Endothelial cell of umbilical vein (primary cell): ENCODE measurements around the gene NAA30. TPM values are rescaled to one million over a fixed set of nuclear protein-coding genes. Genes with fewer than 3 reads are reported as not detected.

Source experiments
- BruUV-seq: library from RNA; stranded (reverse); fragments of 400-500 nt; replicated peaks from 2 replicates; lab custom pipeline; 2021; lab: Mats Ljungman, UMichigan
- CTCF ChIA-PET: fragments of 300-600, 350-600 bp; sonication (Branson Sonifier 250); formaldehyde crosslinking; loops from one replicate; lab custom pipeline; 2021; ENCODE audit warnings: antibody characterized with exemption, inconsistent platforms; lab: Charles Lee
- POLR2A ChIA-PET: fragments of 300-600, 350-600 bp; sonication (Branson Sonifier 250); formaldehyde crosslinking; loops from one replicate; lab custom pipeline; 2021; ENCODE audit warnings: antibody characterized with exemption, inconsistent platforms; lab: Charles Lee
- DNase-seq: peaks from one replicate; pipeline ENCODE4 v3.0.0-alpha.2; 2011; ENCODE audit warnings: low read depth, low spot score
- FAIRE-seq: peaks from 2 replicates; lab custom pipeline; 2011; peaks lifted over from hg19 to GRCh38; lab: Jason Lieb, UNC
- H2AFZ ChIP-seq: 2 replicates; pipeline ENCODE4 v1.6.0; 2012; ENCODE audit warnings: low read depth, low read length, control low read depth, inconsistent platforms
- H3K27ac ChIP-seq: 2 replicates; pipeline ENCODE4 v1.5.1; 2011; ENCODE audit warnings: low read depth, mild to moderate bottlenecking, control low read depth, low read length, moderate library complexity; ENCODE audit not compliant: insufficient read depth
- H3K27me3 ChIP-seq, 2 experiments: 2 replicates each; pipeline versions ENCODE4 v1.6.0 to v1.6.1; 2011; ENCODE audit warnings: low read length in 2 of 2, mixed read lengths in 1 of 2; ENCODE audit not compliant: control insufficient read depth in 2 of 2, insufficient read depth in 2 of 2
- H3K36me3 ChIP-seq, 2 experiments: 2 replicates in 1 of 2; 3 replicates in 1 of 2; pipeline ENCODE4 v1.5.1; 2011; ENCODE audit warnings: low read length in 2 of 2, mild to moderate bottlenecking in 1 of 2, moderate library complexity in 1 of 2; ENCODE audit not compliant: control insufficient read depth in 2 of 2, insufficient read depth in 2 of 2; ENCODE audit errors: extremely low read depth in 1 of 2
- H3K4me1 ChIP-seq: 3 replicates; pipeline ENCODE4 v1.5.1; 2011; ENCODE audit warnings: mild to moderate bottlenecking, low read length; ENCODE audit not compliant: control insufficient read depth, insufficient read depth; ENCODE audit errors: extremely low read depth
- H3K4me2 ChIP-seq: 2 replicates; pipeline ENCODE4 v1.6.1; 2011; ENCODE audit warnings: low read length, control low read depth, mixed read lengths; ENCODE audit not compliant: insufficient read depth
- H3K4me3 ChIP-seq, 3 experiments: fragments of 200-600 bp in 1 of 3; sonication (generic), shearing (Covaris generic) in 1 of 3; replicated peaks in 1 of 3; 2 replicates each; pipeline ENCODE4 v1.5.1; 2011 to 2016; ENCODE audit warnings: control low read depth in 3 of 3, low read length in 3 of 3, mild to moderate bottlenecking in 2 of 3, inconsistent platforms in 1 of 3, low read depth in 1 of 3, moderate library complexity in 1 of 3; ENCODE audit not compliant: insufficient read depth in 1 of 3
- H3K79me2 ChIP-seq: 2 replicates; pipeline ENCODE4 v1.6.0; 2012; ENCODE audit warnings: low read length, inconsistent platforms; ENCODE audit not compliant: control insufficient read depth, insufficient read depth
- H3K9ac ChIP-seq: replicated peaks from 2 replicates; pipeline ENCODE3; 2011; ENCODE audit warnings: low read length, control low read depth; ENCODE audit not compliant: insufficient read depth; ENCODE audit errors: extremely low read depth
- H3K9me1 ChIP-seq: replicated peaks from 3 replicates; pipeline ENCODE4 v1.6.0; 2011; ENCODE audit warnings: mild to moderate bottlenecking, low read length; ENCODE audit not compliant: control insufficient read depth, insufficient read depth; ENCODE audit errors: extremely low read depth
- H3K9me3 ChIP-seq: replicated peaks from 2 replicates; pipeline ENCODE4 v1.5.1; 2012; ENCODE audit warnings: low read length, inconsistent platforms; ENCODE audit not compliant: control insufficient read depth, insufficient read depth
- H4K20me1 ChIP-seq: replicated peaks from 2 replicates; pipeline ENCODE3; 2011; ENCODE audit warnings: mild to moderate bottlenecking, low read length; ENCODE audit not compliant: control insufficient read depth, insufficient read depth; ENCODE audit errors: extremely low read depth
- EZH2 ChIP-seq: IDR thresholded peaks from 2 replicates; pipeline ENCODE4 v1.6.1; 2012; ENCODE audit warnings: borderline replicate concordance, low read depth, mild to moderate bottlenecking, moderate library complexity, low read length, inconsistent platforms; ENCODE audit not compliant: severe bottlenecking
- FOS ChIP-seq: IDR thresholded peaks from 2 replicates; pipeline ENCODE4 v1.6.1; 2011; ENCODE audit warnings: mild to moderate bottlenecking, low read length, moderate library complexity, borderline replicate concordance; ENCODE audit not compliant: insufficient read depth
- GATA2 ChIP-seq: IDR thresholded peaks from 2 replicates; pipeline ENCODE4 v1.7.0; 2011; ENCODE audit warnings: low read depth, mild to moderate bottlenecking, moderate library complexity, mixed read lengths, low read length; ENCODE audit not compliant: insufficient read length, insufficient read depth
- JUN ChIP-seq: IDR thresholded peaks from 2 replicates; pipeline ENCODE4 v1.6.1; 2011; ENCODE audit warnings: borderline replicate concordance, low read depth; ENCODE audit not compliant: insufficient read length, insufficient read depth
- MYC ChIP-seq: IDR thresholded peaks from one replicate; pipeline ENCODE4 v1.6.1; 2011; ENCODE audit warnings: mild to moderate bottlenecking, low read depth, low read length
- POLR2A ChIP-seq: IDR thresholded peaks from 2 replicates; pipeline ENCODE4 v1.6.1; 2012; ENCODE audit warnings: low read depth, mild to moderate bottlenecking, control low read depth, low read length
- POLR2AphosphoS5 ChIP-seq: IDR thresholded peaks from 2 replicates; pipeline ENCODE4 v1.6.1; 2012; ENCODE audit warnings: low read depth, mild to moderate bottlenecking, control low read depth, low read length, moderate library complexity; ENCODE audit not compliant: insufficient read depth
- dilution Hi-C: fragments of 300-500 bp; cut with MboI; formaldehyde crosslinking; loops from one replicate; pipeline ENCODE4 v1.15.0; 2019; ENCODE audit warnings: low sequenced_read_pairs; ENCODE audit not compliant: extremely low pct_ligation_motif_present
- intact Hi-C: fragments of 100-400 bp; cut with micrococcal nuclease; formaldehyde crosslinking; loops from one replicate; pipeline ENCODE4 v1.10.0; 2022
- polyA plus RNA-seq, 4 experiments: library from polyadenylated mRNA; depleted of rRNA in 3 of 4; stranded (reverse) in 3 of 4; unstranded in 1 of 4; fragments of >200 nt; gene quantifications; 2 replicates each; pipeline versions ENCODE4 v1.2.1 to v1.2.3, GENCODE V29; 2011 to 2012; ENCODE audit warnings: missing spikeins in 1 of 4
- total RNA-seq: library from RNA; stranded (reverse); gene quantifications from 2 replicates; pipeline ENCODE4 v1.2.3, GENCODE V29; 2021
- TF ChIP-seq, protein P1 (sequence below): IDR thresholded peaks from 2 replicates; pipeline ENCODE4 v1.6.1; 2011; ENCODE audit not compliant: insufficient read depth, insufficient read length
- TF ChIP-seq, protein P2 (sequence below), 2 donors: IDR thresholded peaks; 1 replicate in 1 of 2; 2 replicates in 1 of 2; pipeline ENCODE4 v1.5.1; 2011; ENCODE audit warnings: low read length in 2 of 2, mild to moderate bottlenecking in 2 of 2, moderate library complexity in 2 of 2, control low read depth in 1 of 2, inconsistent platforms in 1 of 2, low read depth in 1 of 2; ENCODE audit not compliant: insufficient read depth in 1 of 2; ENCODE audit errors: extremely low read depth in 1 of 2

Gene NAA30
- total and polyA plus RNA-seq, 2 donors (not counting 3 experiments of a cell fraction or from before 2014, with no cell fraction given), result 5.4 to 21.8 TPM

DNA sequence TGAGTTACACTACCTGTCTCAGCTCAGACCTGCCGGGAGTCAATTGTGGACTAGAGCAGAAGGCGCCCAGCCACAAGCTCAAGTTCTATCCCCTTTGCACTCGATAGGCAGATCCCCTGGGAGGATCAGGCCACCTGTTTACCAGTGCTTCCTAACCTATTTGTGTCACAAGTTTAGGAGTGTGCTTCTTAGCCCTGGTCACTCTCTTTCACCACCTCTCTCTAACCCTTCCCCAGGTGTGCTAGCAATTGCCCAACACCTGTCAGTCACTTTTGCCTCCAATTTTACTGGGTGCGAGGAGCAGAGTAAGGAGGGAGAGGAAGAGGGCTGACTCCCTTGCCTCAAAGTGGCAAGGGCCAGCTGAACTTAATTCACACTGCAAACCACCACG is 745 bp upstream of the NAA30 start:
- H3K9ac ChIP-seq, result peak overlapping the region; percentile 62
- H3K36me3 ChIP-seq, result peaks cover 0 to 2% of the 10 kb centered on the region in 2 experiments
- peak overlapping the region; percentile 62 for H3K4me2 ChIP-seq
- TF ChIP-seq MYC, result no peak
- TF ChIP-seq POLR2AphosphoS5, result no peak
- no peak for TF ChIP-seq EZH2
- no peak for TF ChIP-seq POLR2A
- no peak for TF ChIP-seq JUN
- TF ChIP-seq, protein P1, sequence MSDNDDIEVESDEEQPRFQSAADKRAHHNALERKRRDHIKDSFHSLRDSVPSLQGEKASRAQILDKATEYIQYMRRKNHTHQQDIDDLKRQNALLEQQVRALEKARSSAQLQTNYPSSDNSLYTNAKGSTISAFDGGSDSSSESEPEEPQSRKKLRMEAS, result no peak
- no peak for TF ChIP-seq FOS
- TF ChIP-seq, protein P2, sequence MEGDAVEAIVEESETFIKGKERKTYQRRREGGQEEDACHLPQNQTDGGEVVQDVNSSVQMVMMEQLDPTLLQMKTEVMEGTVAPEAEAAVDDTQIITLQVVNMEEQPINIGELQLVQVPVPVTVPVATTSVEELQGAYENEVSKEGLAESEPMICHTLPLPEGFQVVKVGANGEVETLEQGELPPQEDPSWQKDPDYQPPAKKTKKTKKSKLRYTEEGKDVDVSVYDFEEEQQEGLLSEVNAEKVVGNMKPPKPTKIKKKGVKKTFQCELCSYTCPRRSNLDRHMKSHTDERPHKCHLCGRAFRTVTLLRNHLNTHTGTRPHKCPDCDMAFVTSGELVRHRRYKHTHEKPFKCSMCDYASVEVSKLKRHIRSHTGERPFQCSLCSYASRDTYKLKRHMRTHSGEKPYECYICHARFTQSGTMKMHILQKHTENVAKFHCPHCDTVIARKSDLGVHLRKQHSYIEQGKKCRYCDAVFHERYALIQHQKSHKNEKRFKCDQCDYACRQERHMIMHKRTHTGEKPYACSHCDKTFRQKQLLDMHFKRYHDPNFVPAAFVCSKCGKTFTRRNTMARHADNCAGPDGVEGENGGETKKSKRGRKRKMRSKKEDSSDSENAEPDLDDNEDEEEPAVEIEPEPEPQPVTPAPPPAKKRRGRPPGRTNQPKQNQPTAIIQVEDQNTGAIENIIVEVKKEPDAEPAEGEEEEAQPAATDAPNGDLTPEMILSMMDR (IDR thresholded peaks at IDR 0.05; ENCODE audit: extremely low read depth in 1 of 2, insufficient read depth in 1 of 2, low read depth in 1 of 2, low read length in 2 of 2), result no peak
- no peak for TF ChIP-seq GATA2
- no peak for DNase-seq
- no peaks in the 10 kb centered on the region for H3K9me1 ChIP-seq
- peak overlapping the region; percentile 83 for H2AFZ ChIP-seq
- ChIA-PET CTCF (interaction anchor here (0.9 to 2.6 kb wide), 6 partner anchors 8 to 121 kb away, joined by 3 to 11 read pairs (median 4); partner anchors contain the start of genes AP5M1 and EXOC5), POLR2A (no interaction called here)
- H3K4me3 ChIP-seq, result peak overlapping the region; percentile 36 to 95 (median 94)
- no peaks in the 10 kb centered on the region for H3K27me3 ChIP-seq
- FAIRE-seq, result no peak
- dilution Hi-C loops (no loop called here), intact Hi-C loops (loop anchor here (1.0 to 10.0 kb wide), 6 partner anchors 7 to 815 kb away; partner anchors contain the start of genes AP5M1, EXOC5 and TMEM260)
- H3K27ac ChIP-seq, result peak overlapping the region; percentile 35
- H3K79me2 ChIP-seq, result peaks cover 39% of the 10 kb centered on the region
- no peaks in the 10 kb centered on the region for H3K9me3 ChIP-seq
- H3K4me1 ChIP-seq, result peaks cover 20% of the 10 kb centered on the region
- peaks cover 3% of the 10 kb centered on the region for H4K20me1 ChIP-seq
- TSS peak; percentile 72 for BruUV-seq
